Activated CD4-positive, alpha-beta T cell treated with anti-CD3 and anti-CD28 coated beads, Interleukin-2, amount 50 U/mL, for 48 hours (primary cell): ENCODE results near the gene SPRED1.
"Not testable (repeated sequence)": the region's sequence is repeated elsewhere in the genome, so short reads cannot be mapped to it uniquely, and the experiment has no call there.

Experiments
- DNase-seq, 2 experiments: peaks; one replicate each; pipeline ENCODE4 v3.0.0-alpha.2; 2020

SPRED1 gene

DNA sequence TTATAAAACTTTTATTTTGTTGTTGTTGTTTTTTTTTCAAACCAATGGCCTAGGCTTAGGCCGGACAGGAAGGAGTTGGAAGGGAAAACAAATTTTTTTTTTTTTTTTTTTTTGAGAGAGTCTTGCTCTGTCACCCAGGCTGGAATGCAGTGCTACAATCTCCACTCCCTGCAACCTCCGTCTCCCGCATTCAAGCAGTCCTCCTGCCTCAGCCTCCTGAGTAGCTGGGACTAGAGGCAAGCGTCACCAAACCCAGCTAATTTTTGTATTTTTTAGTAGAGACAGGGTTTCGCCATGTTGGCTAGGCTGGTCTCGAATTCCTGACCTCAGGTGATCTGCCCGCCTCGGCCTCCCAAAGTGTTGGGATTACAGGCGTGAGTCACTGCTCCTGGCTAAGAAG is 15.6 kb upstream of the SPRED1 start:
- DNase-seq = not testable (repeated sequence)

DNA sequence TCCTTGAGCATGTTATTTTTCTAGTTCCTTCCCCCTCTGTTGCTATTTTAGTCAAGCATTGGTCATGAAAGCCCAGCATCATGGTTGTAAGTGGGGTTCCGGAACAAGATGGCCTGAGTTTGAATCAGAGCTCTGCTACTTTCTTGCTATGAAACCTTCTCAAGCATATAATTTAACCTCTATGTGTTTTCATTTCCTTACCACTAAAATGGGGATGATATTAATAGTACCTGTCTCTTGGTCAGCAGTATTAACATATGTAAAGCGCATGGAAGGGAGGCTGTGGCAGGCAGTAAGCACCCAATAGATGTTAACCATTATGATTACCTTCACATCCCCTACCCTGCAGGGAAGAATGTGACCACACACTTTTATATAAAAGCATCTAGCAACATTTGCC is 14.3 kb upstream of the SPRED1 start:
- no peak for DNase-seq

DNA sequence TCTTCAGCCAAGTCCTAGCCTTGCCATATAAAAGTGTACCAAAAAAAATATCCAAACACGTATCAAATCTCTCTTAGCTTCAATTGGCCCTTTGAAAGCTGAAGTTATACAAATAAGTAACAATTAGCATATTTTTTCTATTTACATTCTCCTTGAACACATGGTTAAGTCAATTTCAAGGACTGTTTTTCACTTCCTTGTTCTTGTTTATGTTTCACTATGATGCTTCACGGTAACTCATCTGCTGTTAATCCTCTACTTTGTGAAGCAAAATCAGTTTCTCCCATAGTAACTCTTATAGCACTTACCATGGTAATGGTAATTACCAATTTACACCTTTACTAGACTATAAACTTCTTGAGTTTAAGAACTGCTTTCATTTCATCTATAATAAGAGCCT is 10.6 kb upstream of the SPRED1 start:
- no peak for DNase-seq

DNA sequence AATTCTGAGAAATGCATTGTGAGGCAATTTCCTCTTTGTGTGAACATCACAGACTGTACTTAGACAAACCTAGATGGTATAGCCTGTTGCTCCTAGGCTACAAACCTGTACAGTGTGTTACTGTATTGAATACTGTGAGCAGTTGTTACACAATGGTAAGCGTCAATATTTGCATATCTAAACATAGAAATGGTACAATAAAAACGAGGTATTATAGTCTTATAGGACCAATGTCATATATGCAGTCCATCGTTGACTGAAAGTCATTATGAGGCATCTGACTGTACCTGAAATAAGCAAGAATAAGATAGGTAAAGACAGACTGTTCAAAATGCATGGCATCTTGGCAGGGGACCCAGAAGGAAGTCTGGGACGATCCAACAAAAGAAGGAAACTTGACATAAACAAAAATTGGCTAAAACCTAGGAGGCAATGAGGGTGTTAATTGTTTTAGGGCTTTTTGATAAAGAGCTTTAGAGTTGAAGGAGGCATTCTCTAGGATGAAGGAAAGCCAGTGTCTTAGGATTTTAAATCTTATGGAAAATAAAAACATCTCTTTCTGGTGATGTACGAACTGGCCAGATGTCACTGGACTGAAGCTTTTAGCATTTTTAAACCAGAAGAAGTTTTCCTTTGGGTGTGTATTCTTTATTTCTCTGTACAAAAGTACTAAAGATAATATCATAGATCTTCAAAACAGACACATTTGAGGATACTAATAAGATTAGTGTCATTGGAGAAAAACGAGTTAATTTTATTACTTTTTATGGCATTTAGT is 9.2 kb upstream of the SPRED1 start:
- no peak for DNase-seq

DNA sequence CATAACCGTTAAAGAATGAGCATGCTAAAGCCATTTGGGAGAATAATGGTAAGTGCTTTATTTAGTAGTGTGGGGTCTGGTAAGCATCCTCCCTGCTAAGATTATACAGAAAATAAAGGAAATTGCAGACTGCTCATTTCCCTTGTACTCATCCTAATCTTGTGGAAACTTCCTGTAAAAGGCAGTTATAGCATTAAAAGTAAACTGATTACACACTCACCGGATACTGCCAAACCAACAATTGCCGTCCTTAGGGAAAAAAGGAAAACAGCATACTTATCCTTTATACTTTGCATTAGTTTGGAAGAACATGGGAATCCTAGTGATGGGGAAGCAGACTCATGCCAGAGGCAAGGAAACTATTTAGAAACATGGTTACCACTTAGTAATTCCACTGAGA is 5.3 kb upstream of the SPRED1 start:
- no peak for DNase-seq

DNA sequence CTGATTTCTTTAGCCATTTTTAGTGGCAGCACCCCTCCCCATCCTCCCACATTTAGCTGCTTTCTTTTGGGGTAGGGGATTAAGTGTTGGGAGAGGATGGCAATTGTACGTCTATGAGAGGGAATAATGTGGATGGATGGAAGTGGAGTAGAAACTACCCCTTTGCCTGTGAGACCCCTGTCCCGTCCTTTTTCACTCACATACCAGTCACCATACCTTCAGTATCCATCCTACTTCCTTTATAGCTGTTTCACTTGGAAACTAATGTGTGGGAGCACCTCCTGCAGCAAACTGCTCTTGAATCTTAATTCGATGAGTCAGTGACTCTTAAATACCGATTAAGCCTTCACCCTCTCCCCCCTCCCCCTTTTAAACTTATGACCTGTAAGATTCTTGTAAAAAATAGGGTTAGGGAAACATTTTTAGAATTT is 730 bp downstream of the SPRED1 start:
- peak in 1 of 2 experiments; percentile 11 for DNase-seq

DNA sequence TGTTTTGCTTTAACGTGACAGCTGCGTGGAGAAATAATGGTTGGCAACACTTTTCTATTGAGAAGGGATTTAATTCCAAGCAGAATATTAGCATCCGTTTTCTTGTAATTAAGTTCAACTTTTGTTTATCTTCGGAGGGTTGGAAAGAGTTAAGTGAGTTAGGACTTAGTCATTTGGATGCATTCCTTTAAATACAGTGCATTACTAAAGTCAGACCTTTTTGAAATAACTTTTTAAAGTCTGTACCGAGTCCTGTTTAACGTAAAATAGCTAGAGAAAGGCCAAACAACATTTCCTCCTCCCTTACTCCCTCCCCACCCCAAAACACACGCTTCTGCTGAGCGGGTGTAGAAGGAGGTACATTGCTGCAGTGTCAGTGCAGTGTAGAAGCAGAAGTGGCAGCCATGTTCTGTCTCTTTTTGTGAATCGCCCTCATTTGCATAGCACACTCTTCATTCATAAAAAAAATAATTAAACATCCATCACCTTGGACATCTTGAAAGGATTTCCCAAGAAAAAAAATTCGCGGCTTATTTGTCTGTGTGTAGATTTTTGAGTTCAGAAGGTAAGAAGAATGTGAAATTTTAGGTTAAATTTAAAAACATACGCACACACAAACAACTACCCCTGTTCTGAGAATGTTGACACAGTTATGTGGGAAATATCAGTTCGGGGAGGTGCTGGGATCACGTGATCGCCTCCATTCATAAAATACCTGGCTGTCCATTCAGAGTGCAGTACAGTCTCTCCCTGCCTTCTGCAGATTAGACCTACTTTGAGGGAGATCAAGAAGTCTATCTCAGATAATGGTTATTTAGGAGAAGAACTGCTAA is 1.6 kb downstream of the SPRED1 start:
- peak; percentile 11 to 12 for DNase-seq

DNA sequence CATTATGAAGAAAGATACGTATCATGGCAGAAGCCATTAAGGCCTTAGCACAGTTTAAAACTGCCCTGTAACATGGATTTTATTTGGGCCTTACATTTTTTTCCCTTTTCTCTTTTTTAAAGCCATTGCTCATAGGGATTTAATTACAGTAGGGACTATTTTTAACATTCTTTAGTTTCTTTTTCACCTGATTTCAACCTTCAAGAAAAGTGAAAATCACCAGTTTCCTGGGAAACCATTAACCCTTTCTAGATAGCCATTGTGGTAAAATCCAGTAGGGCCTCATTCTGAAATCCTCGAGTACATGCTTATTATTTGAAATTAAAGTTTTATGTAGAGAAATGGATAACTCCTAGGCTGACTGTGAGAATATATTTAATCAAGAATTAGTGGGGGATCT is 3.1 kb downstream of the SPRED1 start:
- DNase-seq = no peak

DNA sequence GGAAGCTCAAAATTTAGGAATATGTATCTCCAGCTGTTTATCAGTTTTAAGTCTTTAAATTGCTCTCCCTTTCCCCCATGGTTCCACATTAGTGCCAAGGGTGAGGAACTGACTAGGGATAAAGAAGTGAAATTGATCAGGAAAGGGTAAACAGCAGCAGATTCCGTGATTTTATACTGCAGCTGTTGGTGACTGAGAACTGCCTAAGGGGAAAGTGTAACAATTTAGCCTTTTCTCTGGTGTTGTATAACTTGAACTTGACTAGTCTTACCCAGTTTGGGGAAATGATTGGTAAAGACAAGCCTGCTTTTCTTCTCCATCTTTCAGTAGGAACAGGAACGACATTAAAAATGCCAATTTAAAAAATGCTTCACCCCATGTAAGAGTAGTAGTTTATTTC is 5.0 kb downstream of the SPRED1 start:
- DNase-seq = no peak

DNA sequence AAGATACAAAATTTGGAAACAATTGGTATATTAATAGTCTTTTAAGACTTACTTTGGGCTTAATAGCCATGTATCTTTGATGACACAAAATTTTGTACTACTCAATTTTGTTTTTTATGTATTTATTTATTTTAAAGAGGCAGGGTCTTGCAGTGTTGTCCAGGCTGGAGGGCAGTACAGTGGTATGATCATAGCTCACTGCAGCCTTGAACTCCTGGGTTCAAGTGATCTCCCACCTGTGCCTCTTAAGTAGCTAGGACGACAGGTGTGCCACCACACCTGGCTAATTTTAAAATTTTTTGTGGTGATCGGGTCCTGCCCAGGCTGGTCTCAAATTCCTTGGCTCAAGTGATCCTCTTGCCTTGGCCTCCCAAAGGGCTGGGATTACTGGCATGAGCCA is 6.5 kb downstream of the SPRED1 start:
- no peak for DNase-seq

DNA sequence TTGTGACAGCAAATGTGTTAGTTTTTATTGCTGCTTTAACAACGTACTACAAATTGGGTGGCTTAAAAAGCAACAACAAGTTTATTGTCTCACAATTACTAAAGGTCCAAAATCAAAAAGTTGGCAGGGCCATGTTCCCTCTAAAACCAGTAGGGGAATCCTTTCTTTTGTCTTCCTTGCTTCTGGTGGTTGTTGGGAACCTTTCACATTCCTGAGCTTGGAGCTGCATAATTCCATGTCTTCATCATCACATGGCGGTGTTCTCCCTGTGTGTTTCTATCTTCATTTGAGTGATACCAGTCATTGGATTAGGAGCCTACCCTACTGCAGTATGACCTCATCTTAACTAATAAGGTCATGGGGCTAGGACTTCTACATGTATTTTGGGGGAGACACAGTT is 7.4 kb downstream of the SPRED1 start:
- DNase-seq = no peak

DNA sequence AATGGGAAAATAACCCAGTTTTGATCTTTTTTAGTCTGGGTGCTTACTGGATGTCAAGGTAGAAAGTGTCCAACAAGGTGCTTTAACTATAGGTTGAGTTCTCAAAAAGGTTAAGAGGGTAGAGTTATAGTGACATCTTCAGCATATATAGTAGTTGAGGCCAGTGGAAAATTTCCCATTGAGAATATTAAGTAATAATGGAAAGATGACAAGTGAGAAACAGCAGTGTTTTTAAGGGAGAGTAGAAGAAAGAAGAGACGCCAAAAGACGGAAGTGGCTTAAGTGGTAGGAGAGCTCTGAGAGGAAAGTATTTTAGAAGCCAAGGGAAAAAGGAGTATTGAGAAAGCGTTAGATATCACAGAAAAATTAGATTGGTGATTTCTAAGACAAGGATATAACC is 10.6 kb downstream of the SPRED1 start:
- DNase-seq = no peak

DNA sequence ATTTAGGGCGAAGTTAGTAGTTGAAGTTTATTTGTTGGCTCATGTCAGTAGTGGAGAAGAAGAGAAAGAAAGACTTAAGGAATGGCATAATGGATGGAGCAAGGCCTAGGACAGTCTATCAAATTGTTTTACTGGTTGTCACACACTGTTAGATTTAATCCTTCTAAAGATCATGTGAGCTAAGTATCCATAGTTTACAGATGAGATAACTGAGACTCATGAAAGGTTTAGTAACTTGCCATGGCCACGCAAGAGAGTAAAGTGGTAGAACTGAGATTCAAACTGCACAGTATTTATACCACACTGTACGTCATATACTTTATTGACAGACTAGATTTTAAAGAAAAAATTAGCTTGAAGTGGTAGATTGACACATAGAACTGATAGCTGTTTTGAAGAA is 11.4 kb downstream of the SPRED1 start:
- no peak for DNase-seq

DNA sequence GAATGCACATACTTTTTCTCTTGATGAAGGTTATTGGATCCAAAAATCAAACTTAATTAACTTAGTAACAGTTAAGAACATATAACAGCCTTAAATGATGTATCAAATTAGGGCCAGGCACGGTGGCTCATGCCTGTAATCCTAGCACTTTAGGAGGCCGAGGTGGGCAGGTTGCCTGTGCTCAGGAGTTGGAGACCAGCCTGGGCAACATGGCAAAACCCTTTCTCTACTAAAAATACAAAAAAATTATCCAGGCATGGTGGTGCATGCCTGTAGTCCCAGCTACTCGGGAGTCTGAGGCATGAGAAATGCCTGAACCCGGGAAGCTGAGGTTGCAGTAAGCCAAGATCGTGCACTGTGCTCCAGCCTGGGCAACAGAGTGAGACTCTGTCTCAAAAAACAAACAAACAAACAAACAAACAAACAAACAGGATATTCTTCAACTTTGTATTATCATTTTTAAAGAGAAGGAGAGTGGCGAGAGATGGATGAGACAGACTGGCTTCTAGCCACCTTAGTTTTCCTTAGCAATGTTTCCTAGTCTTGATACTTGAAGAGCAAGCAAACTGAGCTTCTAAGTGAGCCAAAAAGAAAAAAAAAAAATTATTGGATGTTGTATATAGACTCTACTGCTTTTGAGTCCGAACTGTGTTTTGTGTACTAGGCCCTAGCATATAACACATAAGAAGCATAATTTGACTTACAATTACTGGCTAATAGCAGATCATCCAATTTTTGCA is 13.8 kb downstream of the SPRED1 start:
- DNase-seq = no peak

DNA sequence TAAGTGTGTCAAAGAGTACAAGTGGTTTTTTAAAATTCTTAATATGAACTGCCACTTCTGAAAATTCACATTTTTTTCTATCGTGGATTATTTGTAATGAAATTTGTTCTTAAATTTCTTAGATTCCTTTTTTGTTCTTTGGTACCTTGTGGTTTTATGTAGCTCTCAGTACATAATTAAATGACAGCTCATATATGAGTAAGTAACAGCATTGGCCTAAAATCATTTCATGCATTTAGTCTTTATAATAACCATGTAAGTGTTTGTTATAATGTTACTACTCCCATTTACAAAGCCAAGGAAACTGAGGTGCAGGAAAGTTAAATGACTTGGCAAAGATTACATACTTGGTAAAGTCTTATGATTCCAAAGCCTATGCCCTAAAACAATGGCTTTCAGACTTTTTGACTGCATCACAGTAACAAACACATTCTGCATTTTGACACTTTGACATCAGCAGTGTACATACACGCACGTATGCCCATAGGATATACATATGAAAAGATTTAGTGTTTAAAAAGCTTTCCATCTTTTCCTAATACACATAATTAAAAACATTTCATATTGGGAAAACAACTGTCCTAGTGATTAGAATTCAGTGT is 14.9 kb downstream of the SPRED1 start:
- DNase-seq = no peak

DNA sequence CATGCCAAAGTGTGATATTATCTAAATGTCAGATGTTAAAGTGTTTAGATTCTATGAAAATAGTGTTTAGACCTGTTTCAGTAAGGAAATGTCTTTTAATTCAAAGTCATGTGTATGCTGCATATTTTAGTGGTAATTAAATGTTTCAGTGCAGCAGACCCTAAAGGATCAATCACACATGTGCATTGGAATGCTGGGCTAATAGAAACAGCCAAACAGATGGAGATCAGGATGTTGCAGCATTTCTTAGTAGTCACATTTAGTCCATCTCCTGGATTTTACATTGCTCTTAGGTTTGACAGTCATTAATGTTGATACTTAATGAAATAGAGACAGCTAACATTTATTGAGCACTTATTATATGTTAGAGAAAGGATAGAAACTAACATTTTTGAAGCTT is 18.5 kb downstream of the SPRED1 start:
- no peak for DNase-seq

DNA sequence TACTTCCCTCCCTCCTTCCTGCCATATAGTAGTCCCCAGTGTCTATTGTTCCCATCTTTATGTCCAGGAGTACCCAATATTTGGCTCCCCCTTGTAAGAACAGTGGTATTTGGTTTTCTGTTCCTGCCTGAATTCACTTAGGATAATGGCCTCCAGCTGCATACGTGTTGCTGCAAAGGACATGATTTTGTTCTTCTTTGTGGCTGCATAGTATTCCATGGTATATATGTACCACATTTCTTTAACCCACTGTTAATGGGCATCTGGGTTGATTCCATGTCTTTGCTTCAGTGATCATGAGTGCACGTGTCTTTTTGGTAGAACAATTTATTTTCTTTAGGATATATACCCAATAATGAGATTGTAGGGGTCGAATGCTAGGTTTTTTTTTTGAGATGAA is 19.3 kb downstream of the SPRED1 start:
- DNase-seq = no peak

DNA sequence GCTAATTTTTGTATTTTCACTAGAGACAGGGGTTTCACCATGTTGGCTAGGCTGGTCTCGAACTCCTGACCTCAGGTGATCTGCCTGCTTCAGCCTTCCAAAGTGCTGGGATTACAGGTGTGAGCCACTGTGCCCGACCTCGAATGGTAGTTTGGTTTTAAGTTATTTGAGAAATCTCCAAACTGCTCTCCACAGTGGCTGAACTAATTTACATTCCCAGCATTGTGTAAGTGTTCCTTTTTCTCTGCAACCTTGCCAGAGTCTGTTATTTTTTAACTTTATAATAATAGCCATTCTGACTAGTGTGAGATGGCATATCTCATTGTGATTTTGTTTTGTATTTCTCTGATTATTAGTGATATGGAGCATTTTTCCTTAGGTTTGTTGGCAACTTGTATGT is 19.8 kb downstream of the SPRED1 start:
- DNase-seq = not testable (repeated sequence)

DNA sequence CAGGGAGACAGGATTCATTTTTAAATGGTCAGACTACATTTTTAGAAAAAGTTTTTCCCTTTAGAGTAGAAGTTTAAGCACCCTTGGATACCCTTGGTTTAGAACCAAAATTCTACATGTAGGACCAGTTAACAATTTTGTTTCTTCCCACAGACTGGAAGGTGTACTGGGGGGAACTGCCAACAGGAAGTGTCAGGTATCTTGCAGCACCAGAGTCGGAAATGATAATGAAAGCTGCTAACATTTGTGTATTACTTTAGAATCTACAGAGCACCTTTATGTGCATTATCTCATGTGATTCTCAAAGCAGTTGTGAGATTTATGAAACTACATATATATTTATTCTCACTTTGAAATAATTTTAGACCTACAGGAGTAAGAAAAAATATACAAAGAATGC is 21.5 kb downstream of the SPRED1 start:
- DNase-seq = no peak

DNA sequence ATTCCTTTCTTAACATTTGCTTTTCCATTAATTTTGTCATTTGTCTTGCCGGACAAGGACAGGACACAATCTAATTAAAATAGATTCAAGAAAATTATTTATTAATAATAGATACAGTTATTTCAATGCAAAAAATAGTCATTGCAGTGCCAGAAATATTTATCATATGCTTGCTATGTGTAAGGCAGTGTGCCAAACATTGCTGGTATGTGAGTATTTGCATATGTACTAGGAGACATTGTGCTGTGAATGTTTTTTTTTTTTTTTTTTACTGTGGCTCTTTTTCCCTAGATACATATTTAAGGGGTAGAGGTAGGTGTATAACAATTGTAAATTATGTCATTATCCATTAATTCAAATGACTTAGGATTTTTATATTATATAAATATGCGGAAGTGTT is 23.3 kb downstream of the SPRED1 start:
- no peak for DNase-seq

DNA sequence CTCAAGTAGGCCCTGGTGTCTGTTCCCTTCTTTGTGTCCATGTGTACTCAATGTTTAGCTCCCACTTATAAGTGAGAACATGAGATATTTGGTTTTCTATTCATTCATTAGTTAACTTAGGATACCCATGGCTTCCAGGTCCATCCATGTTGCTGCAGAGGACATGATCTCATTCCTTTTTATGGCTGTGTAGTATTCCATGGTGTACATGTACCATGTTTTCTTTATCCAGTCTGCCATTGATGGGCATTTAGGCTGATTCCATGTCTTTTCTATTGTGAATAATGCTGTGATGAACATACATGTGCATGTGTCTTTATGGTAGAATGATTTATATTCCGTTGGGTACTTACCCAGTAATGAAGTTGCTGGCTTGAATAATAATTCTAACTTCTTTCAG is 24.6 kb downstream of the SPRED1 start:
- not testable (repeated sequence) for DNase-seq

DNA sequence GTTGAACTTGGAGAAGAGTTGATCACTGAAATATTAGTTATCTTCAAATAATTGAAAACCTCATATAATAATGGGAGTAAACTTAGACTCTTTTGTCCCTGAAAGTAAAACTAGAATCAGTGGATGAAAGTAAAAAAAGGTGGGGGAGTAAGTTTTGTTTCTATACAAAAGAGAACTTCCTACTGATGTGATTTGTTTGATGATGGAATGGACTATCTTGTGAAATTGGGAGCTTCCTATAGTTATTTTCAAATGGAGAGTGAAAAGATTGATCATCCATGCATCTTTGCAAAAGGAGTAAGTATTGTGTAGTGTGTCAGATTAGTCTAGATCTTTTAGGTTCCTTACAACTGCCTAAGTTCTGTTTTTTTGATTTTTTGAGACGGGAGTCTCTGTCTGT is 28.4 kb downstream of the SPRED1 start:
- no peak for DNase-seq

DNA sequence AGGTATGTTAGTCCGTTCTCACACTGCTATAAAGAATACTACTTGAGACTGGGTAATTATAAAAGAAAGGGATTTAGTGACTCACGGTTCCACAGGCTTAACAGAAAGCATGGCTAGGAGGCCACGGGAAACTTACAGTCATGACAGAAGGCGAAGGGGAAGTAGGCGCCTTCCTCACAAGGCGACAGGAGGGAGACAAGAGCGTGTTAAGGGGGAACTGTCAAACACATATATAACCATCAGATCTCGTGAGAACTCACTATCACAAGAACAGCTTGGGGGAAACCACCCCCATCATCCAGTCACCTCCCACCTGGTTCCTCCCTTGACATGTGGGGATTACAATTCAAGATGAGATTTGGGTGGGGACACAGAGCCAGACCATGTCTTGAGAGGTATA is 30.4 kb downstream of the SPRED1 start:
- DNase-seq = no peak
